ENCODE measurements around the gene REC8. TPM values are rescaled to one million over a fixed set of nuclear protein-coding genes. Genes with fewer than 3 reads are reported as not detected.

The REC8 gene
- total and polyA plus RNA-seq, 12 donors, result 2.5 to 17.7 (median 4.3) TPM

DNA sequence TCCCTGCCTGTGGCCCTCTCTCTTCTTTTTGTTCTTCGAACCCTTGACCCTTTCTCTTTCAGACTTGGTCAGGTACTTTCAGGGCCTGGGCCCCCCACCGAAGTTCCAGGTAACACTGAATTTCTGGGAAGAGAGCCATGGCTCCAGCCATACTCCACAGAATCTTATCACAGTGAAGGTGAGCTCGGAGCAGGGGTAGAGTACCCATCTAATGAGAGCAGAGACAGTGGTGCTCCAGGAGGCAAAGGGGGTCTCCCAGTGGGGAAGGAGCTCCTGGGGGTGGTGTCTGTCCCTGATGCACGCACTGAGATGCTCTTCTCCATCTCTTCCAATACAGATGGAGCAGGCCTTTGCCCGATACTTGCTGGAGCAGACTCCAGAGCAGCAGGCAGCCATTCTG, 6.1 kb upstream of the REC8 start:
- Histone ChIP-seq H3K4me3 (no peak overlapping the region), H3K27me3 (no peaks in the 10 kb centered on the region), H3K9me3 (no peaks in the 10 kb centered on the region), H3K4me1 (peaks cover 5 to 61% (median 21%) of the 10 kb centered on the region in 9 donors), H3K27ac (no peak overlapping the region), H3K36me3 (peaks cover 10 to 89% (median 48%) of the 10 kb centered on the region in 9 donors)
- intact Hi-C loops (cut with DNase I), result no loop called here
- 94 to 95% methylated on average over 5 of the region's 5 CpGs for WGBS, 2 donors
- DNase-seq (no peak), ATAC-seq (no peak)
- TF ChIP-seq, protein P1, sequence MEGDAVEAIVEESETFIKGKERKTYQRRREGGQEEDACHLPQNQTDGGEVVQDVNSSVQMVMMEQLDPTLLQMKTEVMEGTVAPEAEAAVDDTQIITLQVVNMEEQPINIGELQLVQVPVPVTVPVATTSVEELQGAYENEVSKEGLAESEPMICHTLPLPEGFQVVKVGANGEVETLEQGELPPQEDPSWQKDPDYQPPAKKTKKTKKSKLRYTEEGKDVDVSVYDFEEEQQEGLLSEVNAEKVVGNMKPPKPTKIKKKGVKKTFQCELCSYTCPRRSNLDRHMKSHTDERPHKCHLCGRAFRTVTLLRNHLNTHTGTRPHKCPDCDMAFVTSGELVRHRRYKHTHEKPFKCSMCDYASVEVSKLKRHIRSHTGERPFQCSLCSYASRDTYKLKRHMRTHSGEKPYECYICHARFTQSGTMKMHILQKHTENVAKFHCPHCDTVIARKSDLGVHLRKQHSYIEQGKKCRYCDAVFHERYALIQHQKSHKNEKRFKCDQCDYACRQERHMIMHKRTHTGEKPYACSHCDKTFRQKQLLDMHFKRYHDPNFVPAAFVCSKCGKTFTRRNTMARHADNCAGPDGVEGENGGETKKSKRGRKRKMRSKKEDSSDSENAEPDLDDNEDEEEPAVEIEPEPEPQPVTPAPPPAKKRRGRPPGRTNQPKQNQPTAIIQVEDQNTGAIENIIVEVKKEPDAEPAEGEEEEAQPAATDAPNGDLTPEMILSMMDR (IDR thresholded peaks at IDR 0.05), result no peak

DNA sequence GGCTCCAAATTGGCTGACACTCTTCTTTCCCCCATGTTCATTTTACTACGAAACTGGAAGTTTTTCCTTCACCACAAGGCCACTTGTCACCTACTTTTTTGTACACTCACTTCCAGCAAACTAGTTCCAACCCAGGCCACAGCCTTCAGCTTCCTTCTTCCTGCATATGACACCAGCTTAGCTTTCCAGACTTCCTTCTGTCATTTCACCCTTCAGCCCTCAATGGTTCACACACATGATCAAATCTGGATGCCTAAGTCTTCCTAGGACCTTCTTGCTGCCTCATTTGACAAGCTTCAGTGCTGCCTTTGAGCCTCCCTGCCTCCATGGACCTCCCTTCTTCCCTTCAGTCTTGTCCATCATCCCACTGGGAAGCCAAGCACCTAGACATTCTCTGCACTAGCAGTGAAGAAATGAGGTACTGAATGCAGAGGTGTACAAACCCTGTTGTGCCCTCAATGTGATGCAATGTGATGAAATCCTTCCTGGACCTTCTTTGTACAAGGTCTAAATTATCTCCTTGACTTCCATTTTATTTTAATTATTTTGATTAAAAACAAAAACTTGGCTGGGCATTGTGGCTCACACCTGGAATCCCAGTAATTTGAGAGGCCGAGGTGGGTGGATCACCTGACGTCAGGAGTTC, 4.3 kb upstream of the REC8 start:
- peaks cover 4 to 63% (median 24%) of the 10 kb centered on the region in 9 donors for H3K4me1 ChIP-seq
- H3K27me3 ChIP-seq, result no peaks in the 10 kb centered on the region
- no peaks in the 10 kb centered on the region for H3K9me3 ChIP-seq
- H3K36me3 ChIP-seq, result peaks cover 10 to 88% (median 48%) of the 10 kb centered on the region in 9 donors
- H3K27ac ChIP-seq, result peak overlapping the region in 1 of 10 donors; percentile 67
- intact Hi-C loops (cut with DNase I), result no loop called here
- DNase-seq (no peak), ATAC-seq (no peak)
- no peak overlapping the region for H3K4me3 ChIP-seq
- WGBS, 2 donors, result 86 to 88% methylated on average over 3 of the region's 3 CpGs
- TF ChIP-seq, protein P1 (IDR thresholded peaks at IDR 0.05), result no peak

DNA sequence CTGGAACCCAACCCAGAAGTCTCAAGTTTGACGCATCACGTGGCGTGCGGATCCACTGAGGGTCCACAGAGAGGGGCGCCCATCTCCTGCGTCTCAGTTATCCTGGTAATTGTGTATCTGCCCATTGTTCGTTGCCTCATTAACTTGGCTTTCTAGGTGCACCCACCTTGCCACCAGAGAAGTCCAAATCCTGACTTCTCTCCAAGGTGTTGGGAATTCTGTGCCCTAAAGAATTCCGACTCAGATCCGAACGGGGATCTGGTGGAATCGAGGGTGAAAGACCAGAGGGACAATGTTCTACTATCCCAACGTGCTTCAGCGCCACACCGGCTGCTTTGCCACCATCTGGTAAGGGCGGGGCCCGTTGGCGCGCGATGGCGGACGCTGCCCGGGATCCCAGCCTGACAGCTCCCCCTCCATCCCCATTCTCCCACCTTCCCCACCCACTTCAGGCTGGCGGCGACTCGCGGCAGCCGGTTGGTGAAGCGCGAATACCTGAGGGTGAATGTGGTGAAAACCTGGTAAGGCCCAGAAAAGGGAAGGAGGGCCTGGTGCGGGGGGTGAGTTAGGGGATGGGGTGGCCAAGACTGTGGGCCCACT, 481 bp downstream of the REC8 start:
- H3K27ac ChIP-seq, result peak overlapping the region in 1 of 10 donors; percentile 36
- no peaks in the 10 kb centered on the region for H3K9me3 ChIP-seq
- ATAC-seq (no peak), DNase-seq (no peak)
- peaks cover 0 to 20% (median 11%) of the 10 kb centered on the region in 9 donors for H3K4me1 ChIP-seq
- no peaks in the 10 kb centered on the region for H3K27me3 ChIP-seq
- peak overlapping the region in 7 of 10 donors; percentile 24 to 52 (median 40) for H3K4me3 ChIP-seq
- peaks cover 0 to 87% (median 14%) of the 10 kb centered on the region in 9 donors for H3K36me3 ChIP-seq
- TF ChIP-seq, protein P1 (IDR thresholded peaks at IDR 0.05), result no peak
- intact Hi-C loops (cut with DNase I), result no loop called here
- 31 to 44% methylated on average over 30 of the region's 30 CpGs for WGBS, 2 donors

DNA sequence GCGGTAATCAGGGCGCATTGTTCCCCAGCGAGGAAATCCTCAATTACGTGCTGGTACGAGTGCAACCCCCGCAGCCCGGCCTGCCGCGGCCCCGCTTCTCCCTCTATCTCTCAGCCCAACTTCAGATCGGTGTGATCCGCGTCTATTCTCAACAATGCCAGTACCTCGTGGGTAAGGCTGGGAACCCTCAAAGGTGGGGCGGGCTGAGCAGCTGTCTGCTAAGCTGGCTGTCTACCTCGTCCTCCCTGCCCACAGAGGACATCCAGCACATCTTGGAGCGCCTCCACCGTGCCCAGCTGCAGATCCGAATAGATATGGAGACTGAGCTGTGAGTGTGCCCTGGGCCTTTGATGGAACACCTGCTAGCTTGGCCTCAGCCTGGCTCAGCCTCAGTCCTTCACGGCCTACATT, 996 bp downstream of the REC8 start:
- WGBS, 2 donors, result 63 to 74% methylated on average over 20 of the region's 20 CpGs

More for the DNA sequence above, 996 bp downstream of the REC8 start:
- H3K4me1 ChIP-seq, result peaks cover 0 to 20% (median 11%) of the 10 kb centered on the region in 9 donors
- peak overlapping the region in 1 of 10 donors; percentile 52 for H3K4me3 ChIP-seq
- intact Hi-C loops (cut with DNase I), result no loop called here
- ATAC-seq, result peak in 1 of 8 donors; percentile 14
- TF ChIP-seq, protein P1 (IDR thresholded peaks at IDR 0.05), result no peak
- H3K27me3 ChIP-seq, result no peaks in the 10 kb centered on the region
- peaks cover 0 to 87% (median 10%) of the 10 kb centered on the region in 9 donors for H3K36me3 ChIP-seq
- H3K27ac ChIP-seq, result no peak overlapping the region
- DNase-seq, result no peak
- no peaks in the 10 kb centered on the region for H3K9me3 ChIP-seq
